ENCODE results near the gene SMIM20. TPM values are rescaled to one million over a fixed set of nuclear protein-coding genes. Genes with fewer than 3 reads are reported as not detected.
"Not testable (repeated sequence)": the region's sequence is repeated elsewhere in the genome, so short reads cannot be mapped to it uniquely, and the experiment has no call there.

The SMIM20 gene
- 51.7 and 57.5 TPM in 2 replicates for total RNA-seq (ENCODE audit: low replicate concordance)

DNA sequence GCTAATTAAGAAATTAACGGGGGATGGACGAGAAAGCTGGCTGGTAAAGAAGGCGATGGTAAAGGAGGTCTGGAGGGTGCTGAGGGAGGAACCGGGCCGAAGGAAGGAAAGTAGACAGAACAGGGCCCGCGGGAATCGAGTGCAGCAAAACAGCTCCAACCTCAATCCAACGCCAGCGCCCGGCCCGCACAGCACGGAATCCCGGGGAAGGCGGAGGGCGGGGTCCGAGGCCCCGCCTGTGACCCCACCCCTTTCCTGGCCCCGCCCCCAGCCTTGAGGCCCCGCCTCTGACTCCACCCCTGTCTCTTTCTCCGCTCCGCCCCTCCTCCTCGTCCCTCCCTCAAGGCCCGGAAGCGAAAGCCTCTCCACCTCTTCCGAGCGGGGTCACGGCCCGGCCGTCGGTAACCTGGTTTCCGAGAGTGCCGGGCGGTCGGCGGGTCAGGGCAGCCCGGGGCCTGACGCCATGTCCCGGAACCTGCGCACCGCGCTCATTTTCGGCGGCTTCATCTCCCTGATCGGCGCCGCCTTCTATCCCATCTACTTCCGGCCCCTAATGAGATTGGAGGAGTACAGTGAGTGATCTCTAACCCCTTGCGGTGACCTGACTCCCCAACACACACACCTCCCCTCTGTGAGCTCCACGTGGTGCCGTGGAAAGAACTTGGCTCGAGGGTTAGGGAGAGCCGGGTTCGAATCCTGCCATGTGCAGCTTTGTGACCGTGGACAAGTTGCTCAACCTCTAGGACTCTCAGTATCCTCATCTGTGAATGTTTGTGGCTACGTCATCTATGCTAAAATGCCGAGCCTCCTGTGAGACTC, at the start of gene SMIM20:
Gene SMIM20, plus strand, starts transcription at position 370 of the 819 bp plus-strand sequence. Its CDS starts 94 bp downstream, at position 464.
- peaks cover 26% of the 10 kb centered on the region for H3F3A ChIP-seq (ENCODE audit: low read depth)
- Mint-ChIP-seq H3K27ac (peak within 1 kb of the TSS; percentile 99), H3K4me1 (peaks cover 24% of the 10 kb centered on the region), H3K9me3 (no peaks in the 10 kb centered on the region), H3K36me3 (peaks cover 4% of the 10 kb centered on the region), H3K27me3 (ENCODE audit: insufficient read depth, low read depth) (peaks cover 8% of the 10 kb centered on the region), H3K4me3 (peak within 1 kb of the TSS; percentile 99)
- H3K27ac ChIP-seq, result peak within 1 kb of the TSS; percentile 84
- H3K27me3 ChIP-seq, result no peaks in the 10 kb centered on the region
- peak; percentile 95 for DNase-seq (ENCODE audit: low spot score)
- H3K4me2 ChIP-seq, result peak within 1 kb of the TSS; percentile 75
- no peaks in the 10 kb centered on the region for H4K20me1 ChIP-seq (ENCODE audit: low read depth)
- H3K9me3 ChIP-seq (ENCODE audit: low read depth), result no peaks in the 10 kb centered on the region
- no peak for TF ChIP-seq EZH2 (IDR thresholded peaks at IDR 0.05)
- TF ChIP-seq EZH2phosphoT487 (IDR thresholded peaks at IDR 0.05), result no peak
- TF ChIP-seq, protein P1, sequence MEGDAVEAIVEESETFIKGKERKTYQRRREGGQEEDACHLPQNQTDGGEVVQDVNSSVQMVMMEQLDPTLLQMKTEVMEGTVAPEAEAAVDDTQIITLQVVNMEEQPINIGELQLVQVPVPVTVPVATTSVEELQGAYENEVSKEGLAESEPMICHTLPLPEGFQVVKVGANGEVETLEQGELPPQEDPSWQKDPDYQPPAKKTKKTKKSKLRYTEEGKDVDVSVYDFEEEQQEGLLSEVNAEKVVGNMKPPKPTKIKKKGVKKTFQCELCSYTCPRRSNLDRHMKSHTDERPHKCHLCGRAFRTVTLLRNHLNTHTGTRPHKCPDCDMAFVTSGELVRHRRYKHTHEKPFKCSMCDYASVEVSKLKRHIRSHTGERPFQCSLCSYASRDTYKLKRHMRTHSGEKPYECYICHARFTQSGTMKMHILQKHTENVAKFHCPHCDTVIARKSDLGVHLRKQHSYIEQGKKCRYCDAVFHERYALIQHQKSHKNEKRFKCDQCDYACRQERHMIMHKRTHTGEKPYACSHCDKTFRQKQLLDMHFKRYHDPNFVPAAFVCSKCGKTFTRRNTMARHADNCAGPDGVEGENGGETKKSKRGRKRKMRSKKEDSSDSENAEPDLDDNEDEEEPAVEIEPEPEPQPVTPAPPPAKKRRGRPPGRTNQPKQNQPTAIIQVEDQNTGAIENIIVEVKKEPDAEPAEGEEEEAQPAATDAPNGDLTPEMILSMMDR (IDR thresholded peaks at IDR 0.05), result no peak
- H3K79me2 ChIP-seq (ENCODE audit: low read depth), result peaks cover 34% of the 10 kb centered on the region
- peak within 1 kb of the TSS; percentile 86 for H2AFZ ChIP-seq (replicated peaks)
- H3K36me3 ChIP-seq, result no peaks in the 10 kb centered on the region
- H3K4me3 ChIP-seq, result peak within 1 kb of the TSS; percentile 74
- H3K4me1 ChIP-seq, result peaks cover 17% of the 10 kb centered on the region
- peak within 1 kb of the TSS; percentile 19 for H3K9ac ChIP-seq

GRCh38 chr4:25865586-25865985, 48.4 kb upstream of the SMIM20 start:
- no peak overlapping the region for H3K4me2 ChIP-seq
- Mint-ChIP-seq H3K36me3 (no peaks in the 10 kb centered on the region), H3K4me1 (peaks cover 10% of the 10 kb centered on the region), H3K9me3 (no peaks in the 10 kb centered on the region), H3K27ac (no peak overlapping the region), H3K4me3 (no peak overlapping the region), H3K27me3 (ENCODE audit: insufficient read depth, low read depth) (peaks cover 8% of the 10 kb centered on the region)
- peaks cover 15% of the 10 kb centered on the region for H3K79me2 ChIP-seq (ENCODE audit: low read depth)
- no peak overlapping the region for H3K9ac ChIP-seq
- no peak for DNase-seq (ENCODE audit: low spot score)
- peaks cover 24% of the 10 kb centered on the region for H3K27me3 ChIP-seq
- no peaks in the 10 kb centered on the region for H4K20me1 ChIP-seq (ENCODE audit: low read depth)
- H3K36me3 ChIP-seq, result no peaks in the 10 kb centered on the region
- TF ChIP-seq EZH2 (IDR thresholded peaks at IDR 0.05), result no peak
- TF ChIP-seq EZH2phosphoT487 (IDR thresholded peaks at IDR 0.05), result no peak
- TF ChIP-seq, protein P1 (IDR thresholded peaks at IDR 0.05), result no peak
- peaks cover 25% of the 10 kb centered on the region for H3F3A ChIP-seq (ENCODE audit: low read depth)
- peaks cover 21% of the 10 kb centered on the region for H3K4me1 ChIP-seq
- H3K27ac ChIP-seq, result no peak overlapping the region
- H3K9me3 ChIP-seq (ENCODE audit: low read depth), result no peaks in the 10 kb centered on the region
- H2AFZ ChIP-seq (replicated peaks), result no peak overlapping the region
- no peak overlapping the region for H3K4me3 ChIP-seq

GRCh38 chr4:25866401-25866800, 47.6 kb upstream of the SMIM20 start:
- H2AFZ ChIP-seq (replicated peaks); H3K4me2 ChIP-seq; H3K4me3 ChIP-seq; H3K9me3 ChIP-seq (ENCODE audit: low read depth); H3K79me2 ChIP-seq (ENCODE audit: low read depth); H3K9me3 Mint-ChIP-seq; H3K27ac ChIP-seq; DNase-seq (ENCODE audit: low spot score); H3K36me3 ChIP-seq; H4K20me1 ChIP-seq (ENCODE audit: low read depth); H3K9ac ChIP-seq; H3K36me3 Mint-ChIP-seq; H3K27ac Mint-ChIP-seq; H3K4me1 Mint-ChIP-seq; H3K27me3 Mint-ChIP-seq (ENCODE audit: insufficient read depth, low read depth); H3K4me3 Mint-ChIP-seq: not testable (repeated sequence)
- peaks cover 12% of the 10 kb centered on the region for H3K4me1 ChIP-seq
- peaks cover 25% of the 10 kb centered on the region for H3F3A ChIP-seq (ENCODE audit: low read depth)
- peaks cover 24% of the 10 kb centered on the region for H3K27me3 ChIP-seq

DNA sequence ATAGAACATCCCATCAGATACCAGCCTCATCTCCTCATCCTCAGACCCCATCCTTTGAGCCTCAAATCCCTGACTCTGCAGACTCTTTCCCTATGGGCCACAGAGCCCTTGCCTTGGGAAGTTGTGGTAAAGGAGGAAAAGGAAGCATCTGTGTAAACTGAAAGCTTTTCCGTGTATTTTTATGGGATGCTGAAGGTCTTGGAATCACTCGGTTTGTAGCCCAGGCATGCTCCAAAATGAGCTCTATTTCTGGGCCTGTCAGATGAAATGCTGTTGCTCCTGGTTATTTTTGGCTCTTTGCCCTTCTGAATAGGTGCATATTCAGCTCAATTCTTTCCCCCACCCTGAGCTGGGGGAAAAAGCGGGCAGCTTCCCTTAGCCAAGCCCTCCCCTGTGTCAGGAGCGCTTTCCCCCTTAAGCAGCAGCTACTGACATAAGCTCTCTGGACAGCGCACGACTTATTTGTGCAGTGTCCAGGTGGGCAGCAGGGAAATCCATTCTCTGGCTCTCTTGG, 46.2 kb upstream of the SMIM20 start:
- Histone ChIP-seq H3K4me1 (peaks cover 10% of the 10 kb centered on the region), H3K4me3 (no peak overlapping the region), H3K36me3 (no peaks in the 10 kb centered on the region), H3F3A (ENCODE audit: low read depth) (peaks cover 18% of the 10 kb centered on the region), H3K79me2 (ENCODE audit: low read depth) (no peaks in the 10 kb centered on the region), H4K20me1 (ENCODE audit: low read depth) (no peaks in the 10 kb centered on the region), H3K9ac (no peak overlapping the region), H3K27ac (no peak overlapping the region), H3K27me3 (peaks cover 24% of the 10 kb centered on the region), H2AFZ (replicated peaks) (no peak overlapping the region), H3K9me3 (ENCODE audit: low read depth) (no peaks in the 10 kb centered on the region), H3K4me2 (no peak overlapping the region)
- Mint-ChIP-seq H3K4me3 (no peak overlapping the region), H3K27me3 (ENCODE audit: insufficient read depth, low read depth) (peaks cover 5% of the 10 kb centered on the region), H3K9me3 (no peaks in the 10 kb centered on the region), H3K27ac (no peak overlapping the region), H3K4me1 (peaks cover 3% of the 10 kb centered on the region), H3K36me3 (no peaks in the 10 kb centered on the region)
- no peak for DNase-seq (ENCODE audit: low spot score)
- no peak for TF ChIP-seq EZH2 (IDR thresholded peaks at IDR 0.05)
- TF ChIP-seq EZH2phosphoT487 (IDR thresholded peaks at IDR 0.05), result no peak
- TF ChIP-seq, protein P1 (IDR thresholded peaks at IDR 0.05), result no peak
